PFSK-1 (cell line): ENCODE measurements around the gene DNPH1.

Experiments
- FOXP2 ChIP-seq: optimal IDR thresholded peaks from 2 replicates; pipeline ENCODE3; 2011; ENCODE audit warnings: borderline replicate concordance, control low read depth, inconsistent platforms; ENCODE audit not compliant: insufficient read depth; ENCODE audit errors: extremely low read length, extremely low read depth
- POLR2AphosphoS5 ChIP-seq: IDR thresholded peaks from 2 replicates; pipeline ENCODE4 v1.6.1; 2012; ENCODE audit warnings: low read depth, mild to moderate bottlenecking, control low read depth, low read length, moderate library complexity
- REST ChIP-seq, 2 experiments: IDR thresholded peaks; 2 replicates each; pipeline versions ENCODE4 v1.6.1 to v1.8.0; 2011 to 2012; ENCODE audit warnings: low read depth in 2 of 2, low read length in 2 of 2, control low read depth in 1 of 2, inconsistent platforms in 1 of 2, mild to moderate bottlenecking in 1 of 2, moderate library complexity in 1 of 2; ENCODE audit not compliant: insufficient read depth in 1 of 2
- SIN3A ChIP-seq: IDR thresholded peaks from 2 replicates; pipeline ENCODE4 v1.6.1; 2012; ENCODE audit warnings: mild to moderate bottlenecking, low read length, moderate library complexity, borderline replicate concordance; ENCODE audit not compliant: insufficient read depth
- TAF1 ChIP-seq: IDR thresholded peaks from 2 replicates; pipeline ENCODE4 v1.6.1; 2012; ENCODE audit warnings: low read length, control low read depth, borderline replicate concordance; ENCODE audit not compliant: insufficient read depth

Gene DNPH1

GRCh38 chr6:43276577-43277305 is 47.5 kb upstream of the DNPH1 start:
- no peak for TF ChIP-seq TAF1

GRCh38 chr6:43275801-43276576 is 46.7 kb upstream of the DNPH1 start:
- TF ChIP-seq FOXP2 (no peak), POLR2AphosphoS5 (no peak), TAF1 (no peak), REST (IDR thresholded peaks at IDR 0.05; ENCODE audit: insufficient read depth in 1 of 2, low read depth in 2 of 2, low read length in 2 of 2) (no peak), SIN3A (no peak)

DNA sequence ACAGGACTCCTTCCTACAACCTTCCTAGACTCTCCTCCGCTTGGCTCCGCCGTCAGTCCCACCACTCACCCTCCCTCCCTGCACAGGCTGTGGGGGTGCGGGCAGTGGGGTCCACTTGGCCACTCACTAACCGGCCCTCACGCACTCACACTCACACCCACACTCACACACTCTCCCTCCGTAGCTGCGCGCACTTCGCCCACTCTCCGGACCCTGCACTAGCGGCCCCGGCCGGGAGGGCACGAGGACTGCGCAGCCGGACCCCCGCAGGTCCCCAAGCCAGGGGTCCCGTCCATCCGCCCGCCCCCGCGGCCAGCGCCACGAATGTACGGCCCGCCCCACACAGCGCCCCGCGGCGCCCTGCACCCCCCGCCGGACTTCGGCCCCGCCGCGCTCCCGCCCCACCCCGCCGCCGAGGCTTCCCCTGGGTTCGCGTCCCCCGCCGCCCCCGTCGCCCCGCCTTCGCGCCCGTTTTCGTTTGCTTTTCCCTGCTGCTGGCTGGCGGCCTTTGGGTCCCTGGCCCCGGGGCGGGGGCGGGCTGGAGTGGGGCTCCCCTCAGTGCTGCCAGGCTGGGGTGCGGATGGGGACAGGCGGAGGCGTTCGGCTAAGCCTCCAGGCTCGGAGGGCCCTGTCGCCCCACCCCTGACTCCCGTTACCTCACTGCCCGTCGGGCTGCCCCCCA is 45.8 kb upstream of the DNPH1 start:
- TF ChIP-seq SIN3A (no peak), TAF1 (no peak), FOXP2 (no peak), REST (IDR thresholded peaks at IDR 0.05; ENCODE audit: insufficient read depth in 1 of 2, low read depth in 2 of 2, low read length in 2 of 2) (no peak), POLR2AphosphoS5 (no peak)

DNA sequence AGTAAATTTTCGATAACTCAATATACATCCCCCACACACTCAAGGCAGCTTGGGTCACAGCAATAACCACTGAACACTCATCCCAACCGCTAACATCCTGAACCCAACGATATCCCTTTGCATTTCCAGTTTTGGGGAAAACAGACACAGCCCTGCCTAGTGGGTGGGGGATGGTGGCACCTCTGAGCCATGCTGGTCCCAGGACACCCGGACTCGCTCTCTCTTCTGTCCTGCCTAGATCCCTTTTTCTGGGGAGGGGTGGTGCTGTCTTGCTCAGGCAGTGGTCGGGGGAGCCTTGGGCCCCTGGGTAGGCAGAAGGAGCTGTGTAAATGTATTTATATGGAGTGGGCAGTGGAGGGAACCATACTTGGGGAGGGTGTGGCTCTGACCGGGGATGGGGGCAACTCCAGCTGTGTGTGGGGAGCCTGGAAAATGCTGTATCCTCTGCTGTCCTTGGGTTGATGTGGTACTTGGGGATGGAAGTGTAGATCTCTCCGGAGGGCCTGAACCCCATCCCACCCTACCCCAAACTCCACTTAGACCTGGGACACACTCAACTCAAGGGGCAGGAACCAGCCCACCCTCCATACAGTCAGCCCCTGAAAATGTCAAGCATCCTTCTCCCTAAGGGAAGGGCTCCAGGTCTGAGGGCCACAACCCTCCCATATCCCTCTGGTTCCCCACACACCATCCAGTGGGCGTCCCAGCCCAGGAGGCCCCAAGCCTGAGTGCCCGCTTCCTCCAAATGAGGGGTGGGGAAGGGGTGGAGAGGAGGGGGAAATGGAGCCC is 45.0 kb upstream of the DNPH1 start:
- TF ChIP-seq FOXP2: no peak
- TF ChIP-seq SIN3A: no peak
- TF ChIP-seq REST (IDR thresholded peaks at IDR 0.05; ENCODE audit: insufficient read depth in 1 of 2, low read depth in 2 of 2, low read length in 2 of 2): no peak
- no peak for TF ChIP-seq POLR2AphosphoS5

- TF ChIP-seq TAF1 (no peak), SIN3A (no peak), REST (IDR thresholded peaks at IDR 0.05; ENCODE audit: insufficient read depth in 1 of 2, low read depth in 2 of 2, low read length in 2 of 2) (no peak), POLR2AphosphoS5 (no peak), FOXP2 (no peak)
Observed at GRCh38 chr6:43273707-43274106, 44.4 kb upstream of the DNPH1 start.
